Fibroblast of lung (primary cell): Measurements from ENCODE around the gene CEP20. TPM values are rescaled to one million over a fixed set of nuclear protein-coding genes. Genes with fewer than 3 reads are reported as not detected.

Experiments
- DNase-seq, 2 donors: peaks; one replicate each; pipeline versions ENCODE4 v3.0.0 to v3.0.0-alpha.2; 2010; ENCODE audit warnings: low read depth in 2 of 2
- H2AFZ ChIP-seq: 2 replicates; pipeline ENCODE4 v1.5.1; 2012; ENCODE audit warnings: low read length, control low read depth, inconsistent platforms
- H3K27ac ChIP-seq: 2 replicates; pipeline ENCODE4 v1.5.1; 2011; ENCODE audit warnings: low read length, control low read depth; ENCODE audit not compliant: insufficient read depth
- H3K27me3 ChIP-seq: 2 replicates; pipeline ENCODE4 v1.5.1; 2011; ENCODE audit warnings: mild to moderate bottlenecking, low read length; ENCODE audit not compliant: control insufficient read depth, insufficient read depth
- H3K36me3 ChIP-seq: 2 replicates; pipeline ENCODE4 v1.5.1; 2011; ENCODE audit warnings: low read length; ENCODE audit not compliant: control insufficient read depth, insufficient read depth
- H3K4me1 ChIP-seq: 2 replicates; pipeline ENCODE4 v1.5.1; 2011; ENCODE audit warnings: low read length; ENCODE audit not compliant: control insufficient read depth, insufficient read depth; ENCODE audit errors: extremely low read depth
- H3K4me2 ChIP-seq: 2 replicates; pipeline ENCODE4 v1.5.1; 2011; ENCODE audit warnings: low read length, control low read depth; ENCODE audit not compliant: insufficient read depth; ENCODE audit errors: extremely low read depth
- H3K4me3 ChIP-seq, 4 experiments: fragments of 200-600 bp in 1 of 4; sonication (generic) in 1 of 4; replicated peaks in 1 of 4; 2 replicates each; pipeline ENCODE4 v1.5.1; 2011 to 2016; ENCODE audit warnings: low read length in 4 of 4, low read depth in 3 of 4, mild to moderate bottlenecking in 3 of 4, control low read depth in 2 of 4, inconsistent platforms in 1 of 4, mixed read lengths in 1 of 4; ENCODE audit not compliant: insufficient read depth in 1 of 4; ENCODE audit errors: control extremely low read depth in 1 of 4
- H3K79me2 ChIP-seq: 2 replicates; pipeline ENCODE4 v1.5.1; 2012; ENCODE audit warnings: mild to moderate bottlenecking, low read length, inconsistent platforms; ENCODE audit not compliant: control insufficient read depth, insufficient read depth
- H3K9ac ChIP-seq: 2 replicates; pipeline ENCODE4 v1.5.1; 2011; ENCODE audit warnings: mild to moderate bottlenecking, low read length, control low read depth; ENCODE audit not compliant: insufficient read depth
- H3K9me3 ChIP-seq: 2 replicates; pipeline ENCODE4 v1.5.1; 2012; ENCODE audit warnings: low read depth, low read length; ENCODE audit not compliant: control insufficient read depth, insufficient read depth
- H4K20me1 ChIP-seq: 2 replicates; pipeline ENCODE4 v1.5.1; 2011; ENCODE audit warnings: low read length; ENCODE audit not compliant: control insufficient read depth, insufficient read depth; ENCODE audit errors: extremely low read depth
- EZH2 ChIP-seq: IDR thresholded peaks from 2 replicates; pipeline ENCODE4 v1.5.1; 2012; ENCODE audit warnings: low read length, control low read depth, mild to moderate bottlenecking; ENCODE audit errors: missing control alignments
- polyA plus RNA-seq, 2 donors: library from polyadenylated mRNA; depleted of rRNA in 1 of 2; stranded (reverse) in 1 of 2; unstranded in 1 of 2; fragments of >200 nt; gene quantifications; 2 replicates each; pipeline ENCODE4 v1.2.1, GENCODE V29; 2011 to 2012; ENCODE audit warnings: missing spikeins in 1 of 2
- total RNA-seq: library from RNA; depleted of rRNA; stranded (reverse); fragments of >200 nt; gene quantifications from 2 replicates; pipeline ENCODE4 v1.2.1, GENCODE V29; 2014
- TF ChIP-seq, protein P1 (sequence below), 2 donors: IDR thresholded peaks in 1 of 2; conservative IDR thresholded peaks in 1 of 2; 1 replicate in 1 of 2; 2 replicates in 1 of 2; pipeline ENCODE4 v1.5.1; 2011 to 2012; ENCODE audit warnings: low read length in 2 of 2, control low read depth in 1 of 2, inconsistent platforms in 1 of 2, low read depth in 1 of 2, mild to moderate bottlenecking in 1 of 2

The CEP20 gene
- total and polyA plus RNA-seq, 2 donors (not counting 1 experiment from before 2014, with no cell fraction given) = 42.9 to 60.9 TPM

DNA sequence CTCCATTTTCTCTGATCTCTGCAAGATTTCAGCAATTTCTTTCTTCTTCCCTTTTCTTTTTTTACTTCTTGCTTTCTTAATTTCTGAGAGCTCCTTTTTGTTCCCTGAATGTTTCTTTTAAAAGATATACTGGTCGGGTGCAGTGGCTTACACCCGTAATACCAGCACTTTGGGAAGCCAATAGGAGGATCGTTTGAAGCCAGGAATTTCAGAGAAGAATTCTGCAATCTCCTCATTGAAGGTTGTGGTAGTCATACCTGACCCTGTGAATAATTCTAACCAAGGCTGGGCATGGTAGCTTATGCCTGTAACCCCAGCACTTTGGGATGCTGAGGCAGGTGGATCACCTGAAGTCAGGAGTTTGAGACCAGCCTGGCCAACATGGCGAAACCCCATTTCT, 45.4 kb upstream of the CEP20 start:
- TF ChIP-seq, protein P1, sequence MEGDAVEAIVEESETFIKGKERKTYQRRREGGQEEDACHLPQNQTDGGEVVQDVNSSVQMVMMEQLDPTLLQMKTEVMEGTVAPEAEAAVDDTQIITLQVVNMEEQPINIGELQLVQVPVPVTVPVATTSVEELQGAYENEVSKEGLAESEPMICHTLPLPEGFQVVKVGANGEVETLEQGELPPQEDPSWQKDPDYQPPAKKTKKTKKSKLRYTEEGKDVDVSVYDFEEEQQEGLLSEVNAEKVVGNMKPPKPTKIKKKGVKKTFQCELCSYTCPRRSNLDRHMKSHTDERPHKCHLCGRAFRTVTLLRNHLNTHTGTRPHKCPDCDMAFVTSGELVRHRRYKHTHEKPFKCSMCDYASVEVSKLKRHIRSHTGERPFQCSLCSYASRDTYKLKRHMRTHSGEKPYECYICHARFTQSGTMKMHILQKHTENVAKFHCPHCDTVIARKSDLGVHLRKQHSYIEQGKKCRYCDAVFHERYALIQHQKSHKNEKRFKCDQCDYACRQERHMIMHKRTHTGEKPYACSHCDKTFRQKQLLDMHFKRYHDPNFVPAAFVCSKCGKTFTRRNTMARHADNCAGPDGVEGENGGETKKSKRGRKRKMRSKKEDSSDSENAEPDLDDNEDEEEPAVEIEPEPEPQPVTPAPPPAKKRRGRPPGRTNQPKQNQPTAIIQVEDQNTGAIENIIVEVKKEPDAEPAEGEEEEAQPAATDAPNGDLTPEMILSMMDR (conservative IDR thresholded peaks at IDR 0.05 in 1 of 2, IDR thresholded peaks at IDR 0.05 in 1 of 2; ENCODE audit: low read depth in 1 of 2, low read length in 2 of 2) = no peak
- TF ChIP-seq EZH2 = no peak
- H3K79me2 ChIP-seq = no peaks in the 10 kb centered on the region
- no peaks in the 10 kb centered on the region for H3K9me3 ChIP-seq
- no peak for DNase-seq
- H3K27ac ChIP-seq = no peak overlapping the region
- no peak overlapping the region for H3K9ac ChIP-seq
- no peaks in the 10 kb centered on the region for H3K4me1 ChIP-seq
- H3K4me3 ChIP-seq = no peak overlapping the region
- no peaks in the 10 kb centered on the region for H3K36me3 ChIP-seq
- no peak overlapping the region for H3K4me2 ChIP-seq
- no peaks in the 10 kb centered on the region for H3K27me3 ChIP-seq
- no peaks in the 10 kb centered on the region for H4K20me1 ChIP-seq
- no peak overlapping the region for H2AFZ ChIP-seq

DNA sequence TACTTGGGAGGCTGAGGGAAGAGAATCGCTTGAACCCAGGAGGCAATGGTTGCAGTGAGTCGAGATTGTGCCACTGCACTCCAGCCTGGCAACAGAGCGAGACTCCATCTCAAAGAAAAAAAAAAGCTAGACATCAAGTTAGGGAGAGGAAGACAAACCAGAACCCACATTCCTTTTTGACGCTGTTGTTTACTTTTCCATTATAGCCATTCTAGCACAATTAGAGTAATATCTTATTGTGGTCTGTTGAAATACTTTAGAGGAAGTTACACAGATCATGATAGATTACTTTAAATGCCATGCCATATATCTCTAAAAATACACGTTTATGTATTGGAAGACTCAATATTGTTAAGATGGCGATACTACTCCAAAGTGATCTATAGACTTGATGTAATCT, 44.5 kb upstream of the CEP20 start:
- H3K4me3 ChIP-seq = no peak overlapping the region
- H3K36me3 ChIP-seq = no peaks in the 10 kb centered on the region
- no peak overlapping the region for H2AFZ ChIP-seq
- H3K9ac ChIP-seq = no peak overlapping the region
- no peak for TF ChIP-seq EZH2
- TF ChIP-seq, protein P1 (conservative IDR thresholded peaks at IDR 0.05 in 1 of 2, IDR thresholded peaks at IDR 0.05 in 1 of 2; ENCODE audit: low read depth in 1 of 2, low read length in 2 of 2) = no peak
- no peaks in the 10 kb centered on the region for H3K4me1 ChIP-seq
- H3K27ac ChIP-seq = no peak overlapping the region
- H3K27me3 ChIP-seq = no peaks in the 10 kb centered on the region
- H3K4me2 ChIP-seq = no peak overlapping the region
- no peaks in the 10 kb centered on the region for H4K20me1 ChIP-seq
- H3K9me3 ChIP-seq = no peaks in the 10 kb centered on the region
- H3K79me2 ChIP-seq = no peaks in the 10 kb centered on the region
- no peak for DNase-seq

DNA sequence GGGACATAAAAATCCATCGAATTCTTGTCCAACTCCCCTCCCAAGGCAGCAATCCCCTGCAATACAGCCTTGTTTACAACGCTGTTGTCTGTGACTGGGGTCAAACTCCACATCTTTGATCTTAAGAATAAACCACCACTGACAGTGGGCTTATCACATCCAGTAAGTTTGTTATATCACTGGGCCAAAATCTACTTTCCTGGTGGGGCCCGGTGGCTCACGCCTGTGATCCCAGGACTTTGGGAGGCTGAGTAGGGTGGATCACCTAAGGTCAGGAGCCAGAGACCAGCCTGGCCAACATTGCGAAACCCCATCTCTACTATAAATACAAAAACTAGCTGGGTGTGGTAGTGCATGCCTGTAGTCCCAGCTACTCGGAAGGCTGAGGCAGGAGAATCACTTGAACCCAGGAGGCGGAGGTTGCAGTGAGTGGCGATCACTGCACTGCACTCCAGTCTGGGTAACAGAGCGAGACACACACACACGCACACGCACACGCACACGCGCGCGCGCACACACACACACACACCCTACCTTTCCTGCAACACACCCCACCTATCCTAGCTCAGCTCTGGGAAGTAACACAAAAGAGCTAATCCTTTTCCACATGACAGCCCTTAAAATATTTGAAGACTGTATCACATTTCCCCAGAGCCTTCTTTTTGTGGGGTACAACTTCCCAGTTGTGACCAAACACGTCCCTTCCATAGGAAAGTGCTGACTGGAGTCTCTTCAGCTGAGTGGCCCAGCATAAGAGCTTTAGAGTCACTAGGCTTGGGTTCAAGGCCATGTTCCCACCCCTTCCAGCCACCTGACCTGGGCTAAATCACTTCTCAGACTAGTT, 40.1 kb upstream of the CEP20 start:
- Histone ChIP-seq H3K4me2 (no peak overlapping the region), H3K36me3 (no peaks in the 10 kb centered on the region), H3K27me3 (no peaks in the 10 kb centered on the region), H3K4me3 (no peak overlapping the region), H4K20me1 (no peaks in the 10 kb centered on the region), H2AFZ (no peak overlapping the region), H3K79me2 (no peaks in the 10 kb centered on the region), H3K4me1 (no peaks in the 10 kb centered on the region), H3K9me3 (no peaks in the 10 kb centered on the region), H3K9ac (no peak overlapping the region), H3K27ac (no peak overlapping the region)
- DNase-seq = no peak
- TF ChIP-seq, protein P1 (conservative IDR thresholded peaks at IDR 0.05 in 1 of 2, IDR thresholded peaks at IDR 0.05 in 1 of 2; ENCODE audit: low read depth in 1 of 2, low read length in 2 of 2) = no peak
- TF ChIP-seq EZH2 = no peak
